PFSK-1 (cell line): ENCODE measurements around the gene NOTCH4.

Experiments
- FOXP2 ChIP-seq: optimal IDR thresholded peaks from 2 replicates; pipeline ENCODE3; 2011; ENCODE audit warnings: borderline replicate concordance, control low read depth, inconsistent platforms; ENCODE audit not compliant: insufficient read depth; ENCODE audit errors: extremely low read length, extremely low read depth
- POLR2AphosphoS5 ChIP-seq: IDR thresholded peaks from 2 replicates; pipeline ENCODE4 v1.6.1; 2012; ENCODE audit warnings: low read depth, mild to moderate bottlenecking, control low read depth, low read length, moderate library complexity
- SIN3A ChIP-seq: IDR thresholded peaks from 2 replicates; pipeline ENCODE4 v1.6.1; 2012; ENCODE audit warnings: mild to moderate bottlenecking, low read length, moderate library complexity, borderline replicate concordance; ENCODE audit not compliant: insufficient read depth
- TAF1 ChIP-seq: IDR thresholded peaks from 2 replicates; pipeline ENCODE4 v1.6.1; 2012; ENCODE audit warnings: low read length, control low read depth, borderline replicate concordance; ENCODE audit not compliant: insufficient read depth
- TF ChIP-seq, protein P1 (sequence below), 2 experiments: IDR thresholded peaks; 2 replicates each; pipeline versions ENCODE4 v1.6.1 to v1.8.0; 2011 to 2012; ENCODE audit warnings: low read depth in 2 of 2, low read length in 2 of 2, control low read depth in 1 of 2, inconsistent platforms in 1 of 2, mild to moderate bottlenecking in 1 of 2, moderate library complexity in 1 of 2; ENCODE audit not compliant: insufficient read depth in 1 of 2

DNA sequence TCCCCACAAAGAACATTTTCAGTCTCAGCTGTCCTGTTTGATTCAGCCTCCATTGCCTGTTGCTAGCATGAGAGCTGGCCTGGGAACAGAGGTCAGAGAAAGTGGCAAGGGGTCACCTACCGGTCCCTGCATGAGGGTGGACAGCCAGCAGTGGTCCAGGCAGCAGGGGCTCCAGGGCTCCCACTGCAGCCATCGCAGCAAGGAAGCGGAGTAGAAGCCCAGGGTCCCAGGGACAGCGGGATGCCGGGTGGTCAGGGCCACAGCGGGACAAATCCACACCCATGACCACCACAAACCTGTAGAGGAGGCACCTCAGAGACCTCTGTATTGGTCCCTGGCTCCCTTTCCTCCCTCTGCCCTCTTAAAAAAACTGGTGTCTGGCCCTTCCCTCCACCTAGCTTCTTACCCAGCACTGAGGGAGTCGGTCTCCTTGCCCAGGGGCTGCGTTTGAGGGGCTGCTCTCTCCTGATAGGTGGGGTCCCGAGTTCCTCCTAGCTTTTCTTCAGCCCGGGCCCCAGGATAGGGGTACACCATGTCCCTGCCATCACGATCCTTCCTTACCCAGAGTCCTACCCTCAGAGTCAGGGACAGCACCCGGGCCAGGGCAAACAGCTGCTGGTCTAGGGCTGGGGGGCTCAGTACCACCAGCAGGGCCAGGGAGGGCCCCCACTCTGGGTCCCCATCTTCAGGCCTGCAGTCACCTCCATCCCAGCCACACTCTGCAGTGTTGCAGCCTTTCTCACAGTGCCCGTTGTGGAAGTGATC is 23.0 kb downstream of the NOTCH4 start:
- TF ChIP-seq TAF1 (no peak), POLR2AphosphoS5 (no peak), SIN3A (no peak), FOXP2 (no peak)
- TF ChIP-seq, protein P1, sequence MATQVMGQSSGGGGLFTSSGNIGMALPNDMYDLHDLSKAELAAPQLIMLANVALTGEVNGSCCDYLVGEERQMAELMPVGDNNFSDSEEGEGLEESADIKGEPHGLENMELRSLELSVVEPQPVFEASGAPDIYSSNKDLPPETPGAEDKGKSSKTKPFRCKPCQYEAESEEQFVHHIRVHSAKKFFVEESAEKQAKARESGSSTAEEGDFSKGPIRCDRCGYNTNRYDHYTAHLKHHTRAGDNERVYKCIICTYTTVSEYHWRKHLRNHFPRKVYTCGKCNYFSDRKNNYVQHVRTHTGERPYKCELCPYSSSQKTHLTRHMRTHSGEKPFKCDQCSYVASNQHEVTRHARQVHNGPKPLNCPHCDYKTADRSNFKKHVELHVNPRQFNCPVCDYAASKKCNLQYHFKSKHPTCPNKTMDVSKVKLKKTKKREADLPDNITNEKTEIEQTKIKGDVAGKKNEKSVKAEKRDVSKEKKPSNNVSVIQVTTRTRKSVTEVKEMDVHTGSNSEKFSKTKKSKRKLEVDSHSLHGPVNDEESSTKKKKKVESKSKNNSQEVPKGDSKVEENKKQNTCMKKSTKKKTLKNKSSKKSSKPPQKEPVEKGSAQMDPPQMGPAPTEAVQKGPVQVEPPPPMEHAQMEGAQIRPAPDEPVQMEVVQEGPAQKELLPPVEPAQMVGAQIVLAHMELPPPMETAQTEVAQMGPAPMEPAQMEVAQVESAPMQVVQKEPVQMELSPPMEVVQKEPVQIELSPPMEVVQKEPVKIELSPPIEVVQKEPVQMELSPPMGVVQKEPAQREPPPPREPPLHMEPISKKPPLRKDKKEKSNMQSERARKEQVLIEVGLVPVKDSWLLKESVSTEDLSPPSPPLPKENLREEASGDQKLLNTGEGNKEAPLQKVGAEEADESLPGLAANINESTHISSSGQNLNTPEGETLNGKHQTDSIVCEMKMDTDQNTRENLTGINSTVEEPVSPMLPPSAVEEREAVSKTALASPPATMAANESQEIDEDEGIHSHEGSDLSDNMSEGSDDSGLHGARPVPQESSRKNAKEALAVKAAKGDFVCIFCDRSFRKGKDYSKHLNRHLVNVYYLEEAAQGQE (IDR thresholded peaks at IDR 0.05; ENCODE audit: insufficient read depth in 1 of 2, low read depth in 2 of 2, low read length in 2 of 2) = no peak
